Measurements from ENCODE around the gene SFT2D1. TPM values are rescaled to one million over a fixed set of nuclear protein-coding genes. Genes with fewer than 3 reads are reported as not detected.

Gene SFT2D1
- total and polyA plus RNA-seq, 7 donors: 26.0 to 92.8 (median 46.2) TPM

DNA sequence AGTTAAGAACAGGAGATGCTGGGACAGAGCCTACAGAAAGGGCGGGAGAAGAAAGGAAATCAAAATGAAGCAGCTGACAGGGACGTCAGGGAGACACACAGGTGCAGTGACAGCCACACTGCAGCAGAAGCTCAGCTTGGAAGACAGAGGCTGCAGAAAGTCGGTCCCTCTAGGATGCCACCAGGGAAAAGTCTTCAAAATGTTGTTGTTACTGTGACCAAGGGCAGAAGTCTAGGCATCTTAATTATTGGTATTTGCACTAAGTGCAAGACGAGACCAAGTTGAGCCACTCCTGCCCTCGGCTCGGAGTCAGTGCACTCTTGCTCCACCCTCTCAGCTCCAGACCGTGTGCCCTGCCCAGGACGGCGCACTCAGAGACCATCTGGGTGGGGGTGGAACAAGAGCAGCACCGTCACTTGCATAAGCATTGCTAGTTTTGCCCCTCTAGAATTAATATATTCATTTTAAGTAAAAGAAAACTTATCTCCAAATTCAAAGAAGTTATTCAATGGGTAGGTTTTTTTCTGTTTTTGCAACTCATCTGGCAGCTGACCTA is 36.7 kb downstream of the SFT2D1 start:
- Histone ChIP-seq H3K4me3 (no peak overlapping the region), H3K36me3 (no peaks in the 10 kb centered on the region), H3K9me3 (no peaks in the 10 kb centered on the region), H3K27ac (no peak overlapping the region), H3K27me3 (peaks cover 28 to 73% (median 37%) of the 10 kb centered on the region in 3 donors), H3K4me1 (peaks cover 0 to 23% (median 19%) of the 10 kb centered on the region in 4 donors)
- intact Hi-C loops (cut with DNase I): no loop called here
- TF ChIP-seq EP300 (IDR thresholded peaks at IDR 0.05) (no peak), POLR2A (IDR thresholded peaks at IDR 0.05) (no peak), POLR2AphosphoS5 (IDR thresholded peaks at IDR 0.05) (no peak)
- TF ChIP-seq, protein P1, sequence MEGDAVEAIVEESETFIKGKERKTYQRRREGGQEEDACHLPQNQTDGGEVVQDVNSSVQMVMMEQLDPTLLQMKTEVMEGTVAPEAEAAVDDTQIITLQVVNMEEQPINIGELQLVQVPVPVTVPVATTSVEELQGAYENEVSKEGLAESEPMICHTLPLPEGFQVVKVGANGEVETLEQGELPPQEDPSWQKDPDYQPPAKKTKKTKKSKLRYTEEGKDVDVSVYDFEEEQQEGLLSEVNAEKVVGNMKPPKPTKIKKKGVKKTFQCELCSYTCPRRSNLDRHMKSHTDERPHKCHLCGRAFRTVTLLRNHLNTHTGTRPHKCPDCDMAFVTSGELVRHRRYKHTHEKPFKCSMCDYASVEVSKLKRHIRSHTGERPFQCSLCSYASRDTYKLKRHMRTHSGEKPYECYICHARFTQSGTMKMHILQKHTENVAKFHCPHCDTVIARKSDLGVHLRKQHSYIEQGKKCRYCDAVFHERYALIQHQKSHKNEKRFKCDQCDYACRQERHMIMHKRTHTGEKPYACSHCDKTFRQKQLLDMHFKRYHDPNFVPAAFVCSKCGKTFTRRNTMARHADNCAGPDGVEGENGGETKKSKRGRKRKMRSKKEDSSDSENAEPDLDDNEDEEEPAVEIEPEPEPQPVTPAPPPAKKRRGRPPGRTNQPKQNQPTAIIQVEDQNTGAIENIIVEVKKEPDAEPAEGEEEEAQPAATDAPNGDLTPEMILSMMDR (IDR thresholded peaks at IDR 0.05): no peak
- DNase-seq: no peak
- WGBS, 2 donors: 20 to 58% methylated on average over 10 of the region's 10 CpGs

DNA sequence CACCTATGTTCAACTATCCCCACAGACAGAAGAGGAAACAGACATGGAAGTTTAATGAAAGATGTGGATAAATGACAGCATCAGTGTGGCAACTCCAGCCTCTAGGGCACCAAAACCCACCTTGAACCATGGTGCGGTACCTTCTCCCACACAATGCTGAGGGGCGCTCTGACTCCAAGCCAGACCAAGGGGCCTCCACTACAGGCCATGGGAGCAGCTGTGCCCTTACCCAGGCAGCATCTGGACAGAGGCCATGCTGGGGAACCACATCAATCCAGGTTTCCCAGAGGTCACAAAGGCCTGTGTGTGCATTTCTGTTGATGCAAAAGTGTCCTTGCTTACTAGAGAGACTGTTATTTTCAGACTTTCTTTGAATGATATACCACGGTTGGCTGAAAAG is 38.2 kb downstream of the SFT2D1 start:
- Histone ChIP-seq H3K4me1 (peaks cover 0 to 23% (median 19%) of the 10 kb centered on the region in 4 donors), H3K27ac (no peak overlapping the region), H3K9me3 (no peaks in the 10 kb centered on the region), H3K4me3 (no peak overlapping the region), H3K36me3 (no peaks in the 10 kb centered on the region), H3K27me3 (peaks cover 26 to 67% (median 33%) of the 10 kb centered on the region in 3 donors)
- TF ChIP-seq, protein P1 (IDR thresholded peaks at IDR 0.05): no peak
- TF ChIP-seq EP300 (IDR thresholded peaks at IDR 0.05): no peak
- TF ChIP-seq POLR2A (IDR thresholded peaks at IDR 0.05): no peak
- no peak for TF ChIP-seq POLR2AphosphoS5 (IDR thresholded peaks at IDR 0.05)
- no peak for DNase-seq
- intact Hi-C loops (cut with DNase I): no loop called here
- 85 to 87% methylated on average over 3 of the region's 3 CpGs for WGBS, 2 donors

DNA sequence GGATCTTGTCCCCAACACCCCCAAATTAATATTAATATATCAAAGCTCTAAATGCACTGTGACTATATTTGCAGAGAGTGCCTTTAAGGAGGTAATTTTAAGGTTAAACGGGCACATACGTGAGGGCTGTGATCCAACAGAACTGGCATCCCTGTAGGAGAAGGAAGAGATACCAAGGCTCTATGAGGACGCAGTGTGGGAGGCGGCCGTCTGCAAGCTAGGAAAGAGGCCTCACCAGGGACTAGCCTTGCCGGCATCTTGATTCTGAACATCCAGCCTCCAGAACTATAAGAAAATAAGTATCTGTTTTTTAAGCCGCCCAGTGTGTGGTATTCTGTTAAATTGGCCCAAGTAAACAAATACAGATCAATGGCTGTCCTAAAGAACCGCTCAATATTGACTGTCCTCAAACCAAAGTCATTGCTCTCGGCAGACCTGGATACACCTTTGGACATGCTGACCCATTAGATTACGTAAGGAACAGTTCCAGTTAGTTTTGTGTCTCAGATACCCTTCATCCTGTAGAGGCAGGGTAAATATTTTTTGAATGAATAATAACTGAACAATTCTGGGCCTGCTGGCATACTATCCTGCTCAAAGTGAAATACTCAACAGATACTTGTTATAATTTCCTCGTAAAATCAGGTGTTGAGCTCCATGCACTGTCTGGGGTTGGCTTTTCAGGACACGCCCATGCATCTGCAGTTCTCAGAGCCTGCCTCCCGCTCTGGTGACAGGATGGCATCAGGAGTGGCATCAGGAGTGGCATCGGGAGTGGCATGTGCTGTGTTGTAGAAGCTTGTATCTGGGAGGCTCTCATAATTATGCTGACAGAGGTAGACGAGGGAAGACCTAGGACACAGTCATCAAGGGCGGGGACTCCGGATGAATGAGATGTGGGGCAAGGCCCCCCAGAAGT is 40.5 kb downstream of the SFT2D1 start:
- no peak overlapping the region for H3K27ac ChIP-seq
- H3K36me3 ChIP-seq: no peaks in the 10 kb centered on the region
- peaks cover 0 to 4% (median 2%) of the 10 kb centered on the region in 4 donors for H3K4me1 ChIP-seq
- H3K9me3 ChIP-seq: no peaks in the 10 kb centered on the region
- H3K4me3 ChIP-seq: no peak overlapping the region
- H3K27me3 ChIP-seq: peaks cover 8 to 44% (median 15%) of the 10 kb centered on the region in 3 donors
- WGBS, 2 donors: 80 to 90% methylated on average over 17 of the region's 17 CpGs
- intact Hi-C loops (cut with DNase I): no loop called here
- DNase-seq: no peak
- TF ChIP-seq EP300 (IDR thresholded peaks at IDR 0.05): no peak
- TF ChIP-seq, protein P1 (IDR thresholded peaks at IDR 0.05): no peak
- TF ChIP-seq POLR2AphosphoS5 (IDR thresholded peaks at IDR 0.05): no peak
- TF ChIP-seq POLR2A (IDR thresholded peaks at IDR 0.05): no peak

GRCh38 chr6:166300357-166300987 is 41.9 kb downstream of the SFT2D1 start:
- Histone ChIP-seq H3K9me3 (no peaks in the 10 kb centered on the region), H3K27ac (no peak overlapping the region), H3K27me3 (peaks cover 0 to 31% (median 3%) of the 10 kb centered on the region in 3 donors), H3K4me1 (no peaks in the 10 kb centered on the region), H3K4me3 (no peak overlapping the region), H3K36me3 (no peaks in the 10 kb centered on the region)
- DNase-seq: no peak
- intact Hi-C loops (cut with DNase I): no loop called here
- TF ChIP-seq POLR2A (IDR thresholded peaks at IDR 0.05) (no peak), POLR2AphosphoS5 (IDR thresholded peaks at IDR 0.05) (no peak), EP300 (IDR thresholded peaks at IDR 0.05) (no peak)
- TF ChIP-seq, protein P1 (IDR thresholded peaks at IDR 0.05): no peak
- 89 to 90% methylated on average over 9 of the region's 9 CpGs for WGBS, 2 donors
